TTC549 (cell line): Measurements from ENCODE around the gene ZNF669.
"Not testable (repeated sequence)": the region's sequence is repeated elsewhere in the genome, so short reads cannot be mapped to it uniquely, and the experiment has no call there.

ENCODE experiments used
- FAIRE-seq: peaks from 2 replicates; lab custom pipeline; 2012; peaks lifted over from hg19 to GRCh38; lab: Jason Lieb, UNC

ZNF669 gene

DNA sequence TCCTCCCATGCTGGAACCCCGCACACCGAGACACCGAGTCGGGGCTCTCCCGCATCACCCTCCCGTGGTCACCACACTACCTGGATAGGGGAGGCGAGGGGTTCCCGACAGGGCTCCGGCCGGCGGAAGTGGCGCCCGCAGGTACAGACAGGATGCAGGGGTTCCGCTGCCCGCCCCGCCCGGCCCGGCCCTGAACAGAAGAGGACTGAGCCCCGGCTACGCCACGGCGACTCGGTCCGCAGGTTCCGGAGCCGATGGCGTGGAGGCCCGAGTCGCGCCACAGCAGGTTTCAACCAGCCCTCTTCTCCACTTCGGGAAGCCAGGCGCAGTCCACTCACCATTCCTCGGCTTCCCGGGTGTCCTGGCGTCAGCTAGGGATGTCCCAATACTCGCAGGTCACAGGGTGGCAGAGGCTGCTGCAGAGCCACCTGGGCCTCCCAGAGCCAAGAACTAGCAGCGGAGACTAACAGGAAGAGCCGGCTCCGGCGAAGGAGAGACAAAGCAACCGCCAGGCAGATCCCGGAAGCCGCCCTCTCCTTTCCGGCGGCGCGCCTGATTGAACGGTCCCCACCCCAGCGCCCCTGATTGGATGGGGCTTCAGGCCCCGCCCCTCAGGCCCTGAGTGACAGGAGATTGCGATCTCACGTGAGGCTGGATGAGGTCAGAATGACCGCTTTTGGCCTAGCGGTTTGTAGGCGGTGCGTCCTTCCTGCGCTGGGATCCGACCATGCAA, at the start of gene ZNF669:
ZNF669 (minus strand) TSS at position 498 of the 733 bp plus-strand sequence; CDS start at position 341, 157 bp downstream.
- FAIRE-seq, result peak; percentile 97

DNA sequence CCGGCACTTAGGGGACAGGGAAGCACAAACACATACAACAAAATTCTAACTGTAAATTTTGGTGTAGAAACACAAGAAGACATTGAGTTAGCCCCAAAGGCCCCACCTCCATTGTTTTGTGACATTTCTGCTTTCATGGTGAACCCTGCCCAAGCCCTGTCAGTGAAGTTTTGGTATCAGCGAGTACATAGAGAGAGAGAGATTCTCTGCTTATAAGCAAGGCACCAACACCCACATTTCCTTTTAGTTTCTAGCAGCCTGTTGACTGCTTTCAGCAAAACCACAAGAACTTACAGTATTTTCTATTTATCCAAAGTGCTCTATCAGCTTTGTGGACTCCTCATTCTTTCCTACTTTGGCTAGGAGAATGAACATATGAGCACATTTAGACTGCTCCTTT, 43.6 kb upstream of the ZNF669 start:
- no peak for FAIRE-seq

DNA sequence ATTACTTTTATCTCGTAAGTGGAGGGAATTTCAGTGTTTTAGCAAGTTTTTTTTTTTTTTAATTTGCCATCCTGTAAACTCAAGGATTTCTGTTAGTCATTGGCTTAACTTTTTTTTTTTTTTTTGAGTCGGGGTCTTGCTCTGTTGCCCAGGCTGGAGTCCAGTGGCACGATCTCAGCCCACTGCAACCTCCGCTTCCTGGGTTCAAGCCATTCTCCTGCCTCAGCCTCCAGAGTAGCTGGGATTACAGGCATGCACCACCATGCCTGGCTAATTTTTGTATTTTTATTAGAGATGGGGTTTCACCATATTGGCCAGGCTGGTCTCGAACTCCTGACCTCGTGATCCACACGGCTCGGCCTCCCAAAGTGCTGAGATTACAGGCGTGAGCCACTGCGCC, 43.0 kb upstream of the ZNF669 start:
- FAIRE-seq, result not testable (repeated sequence)

DNA sequence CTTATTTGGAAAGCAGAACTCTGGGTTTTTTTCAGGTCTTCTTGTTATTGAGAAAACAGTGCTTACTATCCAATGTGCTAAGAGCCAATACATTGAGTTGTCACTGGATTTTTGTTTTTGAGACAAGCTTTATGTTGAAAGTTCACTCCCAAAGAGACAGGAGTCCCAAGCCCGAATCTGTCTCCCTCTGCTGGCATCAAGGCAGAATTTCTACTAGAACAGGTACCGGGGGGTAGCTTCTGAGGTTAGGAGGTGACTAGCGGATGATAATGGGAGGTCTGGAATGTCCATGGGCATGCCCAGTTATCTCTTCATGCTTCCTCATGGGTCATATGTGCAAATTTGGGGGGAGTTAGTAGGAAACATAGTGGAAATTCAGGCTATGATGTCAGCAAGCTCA, 42.5 kb upstream of the ZNF669 start:
- FAIRE-seq, result no peak

DNA sequence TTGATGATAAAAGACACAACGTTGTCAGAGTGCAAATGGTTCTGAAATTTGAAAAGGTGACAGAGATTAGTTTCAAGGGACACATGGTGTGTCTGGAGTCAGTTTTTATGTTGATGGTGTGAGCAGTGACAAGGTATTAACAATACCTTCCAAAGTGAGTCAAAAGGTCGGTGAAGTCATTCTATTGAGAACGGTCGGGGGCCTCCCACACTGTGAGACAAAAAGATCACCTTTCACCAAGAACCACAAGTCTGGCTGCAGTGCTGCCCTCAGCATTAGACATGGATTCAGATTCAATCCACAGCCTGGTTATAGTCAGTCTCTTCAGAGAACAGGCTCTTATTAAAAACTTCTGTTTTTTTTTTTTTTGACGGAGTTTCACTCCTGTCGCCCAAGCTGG, 41.1 kb upstream of the ZNF669 start:
- FAIRE-seq, result no peak

DNA sequence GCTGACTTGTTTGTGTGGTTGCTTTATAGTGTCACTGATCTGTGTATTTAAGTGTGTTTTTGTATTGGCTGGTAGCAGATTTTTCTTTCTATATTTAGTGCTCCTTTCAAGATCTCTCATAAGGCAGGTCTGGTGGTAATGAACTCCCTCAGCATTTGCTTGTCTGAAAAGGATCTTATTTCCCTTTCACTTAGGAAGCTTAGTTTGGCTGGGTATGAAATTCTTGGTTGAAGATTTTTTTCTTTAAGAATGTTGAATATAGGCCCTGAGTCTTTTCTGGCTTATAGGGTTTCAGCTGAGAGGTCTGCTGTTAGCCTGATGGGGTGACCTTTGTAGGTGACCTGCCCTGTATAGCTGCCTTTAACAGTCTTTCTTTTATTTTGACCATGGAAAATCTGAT, 35.4 kb upstream of the ZNF669 start:
- not testable (repeated sequence) for FAIRE-seq

DNA sequence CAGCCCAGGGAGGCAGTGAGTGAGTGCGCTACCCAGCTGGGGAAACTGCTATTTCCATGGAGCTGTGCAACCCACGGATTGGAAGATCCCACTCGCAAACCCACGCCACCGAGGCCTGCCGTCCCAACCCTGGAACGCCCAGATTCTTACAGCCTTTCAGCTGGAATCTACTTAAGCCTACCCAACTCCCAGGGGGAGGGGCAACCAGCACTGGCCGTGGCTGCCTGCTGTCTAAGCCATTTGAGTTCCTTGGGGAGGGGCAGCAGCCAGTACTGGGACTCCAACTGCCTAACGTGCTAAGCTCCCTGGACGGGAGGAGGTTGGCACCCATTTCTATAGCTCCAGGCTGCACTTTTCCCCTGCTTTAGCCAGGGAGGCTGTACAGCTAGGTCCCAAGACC, 27.1 kb upstream of the ZNF669 start:
- FAIRE-seq, result no peak

DNA sequence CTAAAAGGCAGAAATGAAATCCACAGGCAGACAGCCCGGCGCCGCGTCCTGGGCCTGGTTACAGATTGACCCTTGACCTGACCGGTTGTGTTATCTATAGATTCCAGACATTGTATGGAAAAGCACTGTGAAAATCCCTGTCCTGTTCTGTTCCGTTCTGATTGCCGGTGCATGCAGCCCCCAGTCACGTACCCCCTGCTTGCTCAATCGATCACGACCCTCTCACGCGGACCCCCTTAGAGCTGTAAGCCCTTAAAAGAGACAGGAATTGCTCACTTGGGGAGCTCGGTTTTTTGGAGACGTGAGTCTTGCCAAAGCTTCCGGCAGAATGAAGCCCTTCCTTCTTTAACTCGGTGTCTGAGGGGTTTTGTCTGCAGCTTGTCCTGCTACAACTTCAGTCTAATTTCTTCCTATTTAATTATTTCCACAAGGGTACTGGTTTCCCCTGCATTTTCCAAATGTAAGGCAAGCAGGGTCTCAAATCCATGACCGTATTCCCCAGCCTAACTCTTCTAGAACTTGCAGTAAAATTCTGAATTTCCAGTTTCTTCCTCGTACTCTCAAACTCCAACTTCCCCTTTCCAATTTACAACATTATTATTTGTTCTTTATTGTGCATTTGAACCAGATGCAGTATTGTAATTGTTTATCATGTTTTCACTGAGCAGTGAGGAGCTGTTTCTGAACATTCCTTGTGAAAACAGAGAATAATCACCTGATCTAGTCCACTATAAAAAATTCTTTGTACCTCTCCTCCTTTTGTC, 23.5 kb upstream of the ZNF669 start:
- peak; percentile 60 for FAIRE-seq

DNA sequence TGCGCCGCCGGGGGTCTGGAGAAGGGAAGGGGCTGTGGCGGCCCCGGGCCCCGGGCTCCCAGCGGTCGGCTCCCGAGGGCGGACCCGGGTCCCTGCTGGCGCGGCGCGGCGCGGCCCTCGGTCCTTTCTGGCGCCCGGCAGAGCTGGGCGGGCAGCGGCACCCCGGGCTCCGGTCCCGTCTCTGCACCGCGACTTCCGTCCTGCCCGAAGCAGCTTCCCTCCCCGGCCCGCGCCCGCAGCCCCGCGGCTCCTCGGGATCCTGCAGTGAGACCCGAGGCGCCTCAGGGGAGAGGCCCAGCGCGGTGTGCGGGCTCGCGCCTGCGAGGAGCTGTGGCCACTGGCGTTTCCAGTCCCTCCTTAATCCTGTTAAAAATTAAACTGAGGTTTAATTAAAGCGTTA, 22.4 kb upstream of the ZNF669 start:
- FAIRE-seq, result not testable (repeated sequence)

DNA sequence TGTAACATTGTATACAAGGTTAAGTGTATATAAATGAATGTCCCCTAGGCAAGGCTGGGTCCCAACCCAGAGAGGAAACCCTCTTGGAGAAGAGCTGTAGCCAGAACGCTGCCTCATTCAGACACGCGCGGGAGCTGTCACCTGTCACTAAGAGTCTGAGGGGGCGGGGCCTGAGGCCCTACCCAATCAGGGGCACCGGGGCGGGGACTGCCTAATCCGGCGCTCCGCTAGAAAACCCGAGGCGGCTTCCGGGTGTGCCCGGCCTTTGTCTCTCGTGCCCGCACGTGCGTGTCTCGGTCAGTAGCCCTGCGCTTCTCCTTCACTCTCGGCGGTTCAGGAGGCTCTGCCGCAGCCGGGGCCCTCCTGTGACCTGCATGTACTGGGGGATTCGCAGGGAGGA, 22.0 kb upstream of the ZNF669 start:
- peak; percentile 99 for FAIRE-seq

DNA sequence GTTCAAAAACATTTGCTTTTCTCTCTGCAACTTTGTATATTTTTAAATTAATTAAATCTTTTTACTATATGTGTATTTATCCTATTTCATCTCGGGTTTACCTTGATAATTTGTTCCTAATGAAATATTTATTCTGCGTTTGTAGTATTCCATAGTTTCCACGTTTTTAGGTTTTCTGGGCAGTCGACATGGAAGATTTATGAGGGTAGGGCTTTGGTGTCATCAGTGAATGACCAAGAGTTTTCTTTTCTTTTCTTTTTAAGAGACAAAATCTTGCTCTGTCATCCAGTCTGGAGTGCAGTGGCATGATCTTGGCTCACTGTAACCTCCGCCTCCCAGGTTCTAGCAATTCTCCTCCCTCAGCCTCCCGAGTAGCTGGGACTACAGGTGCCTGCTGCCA, 17.2 kb upstream of the ZNF669 start:
- no peak for FAIRE-seq

DNA sequence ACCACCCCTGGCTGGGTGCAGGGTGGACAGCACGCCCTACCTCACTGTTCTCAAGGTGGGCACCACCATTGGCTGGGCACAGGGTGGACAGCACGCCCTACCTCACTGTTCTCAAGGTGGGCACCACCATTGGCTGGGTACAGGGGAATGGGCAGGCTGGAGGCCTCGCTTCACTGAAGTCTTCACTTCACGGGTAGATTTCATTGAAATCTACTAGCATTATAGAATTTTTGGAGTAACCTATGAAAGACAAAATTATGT, 16.2 kb upstream of the ZNF669 start:
- FAIRE-seq, result not testable (repeated sequence)

DNA sequence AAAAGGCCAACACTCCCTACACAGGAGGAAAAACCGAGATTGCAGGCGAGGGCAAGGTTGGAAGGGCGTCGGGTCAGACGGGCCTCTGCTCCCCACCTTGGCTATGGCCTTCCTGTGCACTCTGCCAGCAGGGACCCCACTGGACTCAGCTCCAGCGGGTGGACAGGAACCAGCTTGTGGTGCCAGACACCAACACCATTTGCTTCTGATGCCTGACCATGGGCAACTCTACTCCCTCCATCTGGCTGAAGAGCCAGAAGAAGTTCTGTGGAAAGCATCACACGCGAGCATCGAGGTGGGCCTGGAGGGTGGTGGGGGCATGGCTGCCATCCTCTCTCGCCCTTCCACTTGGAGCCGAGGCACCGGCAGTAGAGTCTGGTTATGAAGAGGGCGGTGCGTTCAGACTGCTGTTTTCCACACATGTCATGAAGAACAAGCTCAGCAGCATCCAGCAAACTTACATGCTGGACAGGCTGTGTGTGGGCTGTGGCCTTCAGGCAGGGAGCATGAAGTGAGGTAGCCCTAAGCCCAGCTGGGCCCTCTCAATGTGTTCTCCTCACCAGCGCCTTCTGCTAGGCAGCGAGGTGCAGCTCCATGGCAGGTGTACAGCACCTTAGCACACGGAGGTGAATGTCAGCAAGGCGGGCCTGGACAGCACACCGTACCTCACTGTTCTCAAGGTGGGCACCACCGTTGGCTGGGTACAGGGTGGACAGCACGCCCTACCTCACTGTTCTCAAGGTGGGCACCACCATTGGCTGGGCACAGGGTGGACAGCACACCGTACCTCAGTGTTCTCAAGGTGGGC, 15.6 kb upstream of the ZNF669 start:
- no peak for FAIRE-seq

DNA sequence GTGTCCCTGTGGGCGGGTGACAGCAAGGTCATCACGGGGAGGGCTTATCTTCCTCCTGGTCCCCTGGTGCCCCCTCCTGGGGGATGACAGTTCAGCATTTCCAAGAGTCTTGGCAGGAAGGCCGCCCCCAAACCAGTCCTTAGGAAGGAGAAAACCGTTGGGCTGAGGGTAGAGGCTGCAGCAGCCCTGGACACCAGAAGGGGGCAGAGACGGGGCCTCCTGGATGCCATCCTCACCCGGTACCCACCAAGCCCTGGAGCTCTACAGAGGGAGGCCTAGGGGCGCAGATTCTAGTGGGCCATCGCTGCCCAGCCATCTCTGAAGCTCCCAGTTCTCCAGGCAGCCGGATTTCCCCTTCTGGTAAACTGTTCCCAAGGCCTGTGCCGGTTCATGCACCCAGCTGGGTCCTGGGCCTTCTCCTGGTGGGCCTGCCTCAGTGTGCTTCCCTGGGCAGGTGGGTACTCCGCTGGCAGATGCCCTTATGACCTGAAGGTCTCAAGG, 14.8 kb upstream of the ZNF669 start:
- no peak for FAIRE-seq

DNA sequence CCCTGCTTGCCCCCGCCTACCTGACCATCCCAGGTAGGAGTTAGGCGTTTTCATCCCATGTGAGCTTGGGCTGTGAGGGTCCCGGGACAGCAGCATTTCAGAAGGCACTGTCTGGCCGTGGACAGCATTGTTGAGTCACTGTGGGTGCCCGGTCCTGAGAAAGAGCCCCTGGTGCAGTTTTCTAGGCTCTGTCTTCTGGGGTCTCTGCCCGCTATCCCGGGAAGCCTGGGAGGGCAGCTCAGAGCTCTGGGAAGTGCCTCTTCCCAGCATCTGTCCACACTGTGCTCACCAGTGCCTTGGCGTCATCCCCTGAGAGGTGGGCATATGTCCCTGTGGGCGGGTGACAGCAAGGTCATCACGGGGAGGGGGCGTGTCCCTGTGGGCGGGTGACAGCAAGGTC, 11.4 kb upstream of the ZNF669 start:
- FAIRE-seq, result no peak

DNA sequence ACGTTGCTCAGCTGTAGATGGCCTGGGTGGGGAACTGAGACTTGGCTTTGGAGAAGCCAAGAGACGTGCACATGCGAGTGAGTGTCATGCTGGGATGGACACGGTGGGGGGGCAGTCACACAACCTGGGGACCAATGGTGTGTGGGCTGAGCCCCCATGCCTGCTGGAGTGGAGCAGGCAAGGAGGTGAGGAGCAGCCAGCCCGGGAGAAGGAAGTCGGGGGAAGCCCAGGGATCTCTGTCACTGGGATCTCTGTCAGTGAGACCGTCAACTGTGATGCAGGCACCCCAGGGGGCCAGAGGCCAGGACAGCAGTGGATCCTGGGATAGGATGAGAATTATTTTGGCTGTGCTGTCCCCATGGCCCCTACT, 11.0 kb upstream of the ZNF669 start:
- no peak for FAIRE-seq

DNA sequence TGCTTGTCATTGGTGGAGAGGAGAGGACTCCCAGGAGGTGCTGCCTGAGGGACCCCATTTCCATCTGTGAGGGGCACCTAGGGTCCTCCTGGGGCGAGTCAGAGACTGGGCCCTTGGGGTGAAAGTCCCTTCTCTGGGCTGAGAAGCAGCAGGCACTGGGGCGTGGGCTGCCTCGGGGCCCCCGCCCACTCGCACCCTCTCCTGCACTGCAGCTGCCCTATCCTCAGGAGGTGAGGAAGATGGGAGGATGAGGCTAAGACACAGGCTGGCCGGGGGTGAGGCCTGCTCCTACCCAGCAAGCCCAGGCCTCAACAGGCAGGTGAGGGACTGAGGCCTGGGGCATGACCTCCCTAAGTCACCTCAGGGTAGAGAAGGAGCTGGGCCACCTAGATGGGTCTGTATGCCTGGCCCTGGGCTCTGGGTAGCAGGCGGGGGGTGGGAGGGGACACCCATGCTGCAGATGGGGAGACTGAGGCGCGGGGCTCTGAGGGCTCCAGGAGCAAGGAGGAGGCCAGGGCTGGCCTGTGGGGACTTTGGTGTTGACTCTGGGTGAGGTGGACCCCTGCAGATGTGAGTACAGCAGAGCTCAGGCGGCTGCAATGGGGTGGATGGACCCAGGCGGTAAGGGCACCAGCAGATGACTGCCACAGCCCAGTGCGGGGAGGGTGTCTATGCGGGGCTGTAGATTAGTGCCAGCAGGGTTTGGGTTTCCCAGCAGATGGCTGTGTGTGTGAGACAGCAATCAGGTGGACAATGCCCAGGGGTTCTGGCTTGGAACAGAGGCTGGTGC, 10.4 kb upstream of the ZNF669 start:
- no peak for FAIRE-seq

DNA sequence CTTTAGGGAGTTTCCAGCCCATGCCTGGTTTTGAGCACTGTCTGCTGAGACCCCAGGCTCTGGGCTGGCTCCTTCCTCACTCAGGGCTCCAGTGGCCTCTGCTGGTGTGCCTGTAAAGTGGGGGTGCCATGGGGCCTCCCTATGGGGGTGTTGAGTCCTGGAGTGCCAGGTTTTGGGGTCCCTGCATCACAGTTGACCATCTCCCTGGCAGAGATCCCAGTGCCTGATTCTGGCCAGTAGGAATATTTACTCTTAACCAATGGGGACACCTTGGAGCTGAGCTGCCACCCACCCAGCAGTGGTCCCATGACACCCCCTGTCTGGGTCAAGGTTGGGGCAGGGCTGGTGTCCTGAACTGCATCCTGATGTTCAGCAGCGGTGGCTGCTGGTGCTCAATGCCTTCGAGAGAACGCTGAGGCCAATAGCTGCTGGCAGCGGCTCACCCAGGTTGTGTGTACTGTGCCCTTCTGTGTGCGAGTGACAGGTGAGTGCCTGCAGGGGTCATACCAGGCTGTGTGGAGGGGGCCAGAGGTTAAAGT, 9.6 kb upstream of the ZNF669 start:
- no peak for FAIRE-seq

DNA sequence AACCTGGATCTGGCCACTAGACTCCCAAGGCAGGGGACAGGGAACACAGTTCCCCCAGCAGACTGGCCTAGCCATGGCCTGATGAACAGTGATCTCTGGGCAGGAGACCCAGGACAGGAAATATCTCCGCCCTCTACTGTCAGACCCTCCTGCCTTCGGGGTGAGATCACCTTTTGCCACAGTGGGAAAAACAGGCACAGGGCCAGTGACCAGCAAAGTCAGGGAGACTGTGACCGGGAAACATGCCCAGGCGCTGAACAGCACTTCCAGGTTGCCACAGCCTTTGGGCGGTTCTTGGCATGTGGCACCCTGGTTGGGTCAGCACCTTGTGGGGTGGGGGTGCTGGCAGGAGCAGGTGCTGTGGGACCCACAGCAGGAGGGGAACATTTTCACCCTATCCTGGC, 8.9 kb upstream of the ZNF669 start:
- no peak for FAIRE-seq

DNA sequence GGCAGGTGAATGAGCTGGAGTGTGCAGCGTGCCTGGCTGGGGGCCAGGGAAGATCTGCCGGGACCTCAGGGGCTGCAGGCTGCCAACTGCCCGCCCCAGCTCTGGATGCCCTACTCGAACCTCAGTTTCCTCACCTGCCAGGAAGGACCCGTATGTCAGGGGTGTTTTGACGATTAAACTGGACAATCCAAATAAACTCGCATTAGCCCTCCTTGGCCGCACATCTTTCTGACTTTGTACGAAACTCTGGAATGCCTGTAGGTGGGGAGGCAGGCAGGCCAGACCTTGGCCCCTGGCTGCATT, 8.3 kb upstream of the ZNF669 start:
- FAIRE-seq, result no peak

DNA sequence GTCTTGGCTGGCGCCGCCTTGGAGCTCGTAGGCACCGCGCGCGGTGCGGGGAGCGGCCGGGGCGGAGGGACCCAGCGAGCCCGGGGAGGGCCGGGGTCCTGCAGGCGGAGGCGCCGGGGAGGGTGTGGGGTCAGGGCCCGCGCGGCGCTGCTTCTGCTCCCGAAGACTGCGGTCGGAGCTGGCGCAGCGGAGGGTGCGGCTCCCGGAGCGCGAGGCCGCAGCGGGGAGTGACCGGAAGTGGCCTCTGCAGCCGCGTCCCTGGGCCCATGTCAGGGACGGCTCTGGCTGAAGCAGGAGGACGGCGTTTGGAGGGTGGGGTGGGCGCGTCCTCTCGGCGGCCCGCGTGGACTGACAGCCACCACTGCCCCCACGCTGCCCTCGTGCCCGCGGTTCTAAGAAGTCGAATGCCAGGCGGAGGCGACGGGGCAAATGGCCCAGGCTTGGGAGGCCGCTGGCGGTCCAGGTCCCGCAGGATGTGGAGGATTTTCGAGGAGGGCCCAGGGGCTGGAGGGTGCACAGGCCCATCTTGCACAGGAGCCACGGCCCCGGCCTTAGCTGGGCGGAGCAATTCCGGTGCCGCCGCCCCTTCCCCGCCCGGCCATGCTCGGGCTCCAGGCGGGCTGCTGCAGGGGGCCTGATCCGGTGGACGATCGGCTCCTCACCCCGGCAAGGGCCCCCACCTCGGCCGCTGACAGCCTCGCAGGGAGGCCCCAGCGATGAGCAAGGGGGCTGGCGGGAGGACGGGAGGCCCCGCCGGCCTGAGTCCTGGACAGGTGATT, 7.7 kb upstream of the ZNF669 start:
- no peak for FAIRE-seq
